ENCODE data around the gene IL22RA2.

IL22RA2 gene

DNA sequence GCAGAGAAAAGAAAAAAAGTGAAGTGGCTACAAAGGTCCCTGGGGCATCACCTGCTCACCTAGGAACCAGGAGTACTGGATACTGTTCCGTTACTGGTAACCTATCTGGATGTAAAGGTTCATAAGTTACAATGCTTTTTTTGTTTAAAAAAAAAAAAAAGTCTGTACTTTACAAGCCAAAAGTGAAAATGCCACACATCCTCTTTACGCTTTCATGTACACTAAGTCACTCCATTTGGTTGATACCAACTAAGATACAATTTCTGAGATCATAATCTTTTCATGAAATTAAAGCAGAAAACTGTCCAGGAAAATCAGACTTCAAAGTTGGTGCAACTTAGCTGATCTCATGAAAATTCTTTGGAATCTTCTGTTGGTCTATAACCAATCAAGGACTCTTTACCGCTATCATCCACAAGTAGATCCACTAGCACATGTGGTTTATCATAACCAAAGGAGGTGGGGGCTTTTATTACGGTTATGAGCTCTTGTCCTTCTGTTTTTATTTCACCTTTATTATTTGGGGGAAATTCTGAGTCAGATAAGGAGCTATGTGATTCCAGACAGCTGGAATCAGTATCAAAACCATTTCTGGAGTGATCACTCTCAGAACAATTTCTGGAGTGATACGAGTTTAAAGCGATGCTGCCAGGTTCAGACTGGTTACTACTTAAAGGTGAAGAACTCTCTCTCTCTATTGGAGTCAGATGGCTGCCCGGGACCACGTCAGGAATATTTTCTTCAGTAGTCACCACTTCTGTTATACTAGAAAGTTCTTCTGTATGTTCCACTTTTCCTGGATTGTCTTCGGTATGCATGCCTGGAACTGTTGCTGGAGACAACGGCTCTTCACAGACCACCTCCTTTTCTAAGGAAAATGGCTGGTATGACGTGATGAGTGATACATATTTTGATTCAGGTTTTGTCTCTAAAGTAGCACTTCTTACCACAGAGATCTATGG is 24.5 kb upstream of the IL22RA2 start:
- DNase-seq (ENCODE audit: low read depth), result no peak

DNA sequence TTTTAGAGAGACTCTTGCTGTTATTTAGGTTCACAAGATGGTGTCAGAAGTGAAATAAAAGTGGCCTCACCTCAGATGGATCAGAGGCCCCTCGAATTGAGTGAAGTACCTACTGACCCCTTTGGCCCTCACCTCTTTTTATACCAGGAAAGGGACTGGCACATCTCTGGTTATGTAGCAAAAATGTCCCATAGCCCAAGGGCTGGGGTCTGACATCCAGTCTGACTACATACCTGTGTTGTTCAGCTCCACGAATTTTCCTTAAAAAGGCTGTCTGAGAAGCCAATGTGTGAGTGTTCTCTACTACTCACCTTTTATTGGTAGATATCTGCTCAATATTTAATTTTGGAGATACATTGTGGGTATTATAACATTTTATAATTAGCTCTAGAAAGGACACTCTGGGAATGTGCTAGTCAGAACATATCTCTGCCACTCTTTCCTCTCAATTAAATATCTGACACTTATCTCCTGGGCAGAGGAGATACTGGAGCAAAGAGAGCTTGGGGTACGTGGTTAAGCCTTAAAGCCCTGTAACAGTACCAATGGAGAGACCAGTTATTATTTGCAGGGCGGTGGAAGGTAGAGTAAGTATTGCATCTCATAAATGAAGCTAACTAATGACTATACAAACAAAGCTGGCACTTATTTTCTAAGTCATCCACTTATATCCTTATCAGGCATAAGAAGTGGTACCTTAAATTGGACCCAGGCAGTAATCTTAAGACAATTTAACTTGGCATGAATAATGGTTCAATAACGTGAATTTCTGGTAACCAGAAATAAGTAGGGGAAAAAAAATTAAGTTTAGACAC is 20.0 kb upstream of the IL22RA2 start:
- DNase-seq (ENCODE audit: low read depth), result no peak

DNA sequence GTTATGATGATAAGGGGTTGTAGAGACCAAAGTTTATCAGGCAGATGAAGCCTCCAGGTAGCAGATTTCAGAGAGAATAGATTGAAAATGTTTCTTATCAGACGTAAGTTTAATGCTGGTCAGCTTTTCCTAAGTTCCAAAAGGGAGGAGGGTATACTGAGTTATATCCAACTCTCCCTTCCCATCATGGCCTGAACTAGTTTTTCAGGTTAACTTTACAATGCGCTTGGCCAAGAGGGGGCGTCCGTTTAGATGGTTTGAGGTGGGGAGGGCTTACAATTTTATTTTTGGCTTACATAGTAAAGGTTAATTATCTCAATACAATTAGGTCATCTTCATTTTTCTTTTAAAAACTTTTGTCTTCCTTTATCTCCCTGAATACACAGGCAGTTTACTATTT is 19.4 kb upstream of the IL22RA2 start:
- no peak for DNase-seq (ENCODE audit: low read depth)

GRCh38 chr6:137191670-137192069 is 18.2 kb upstream of the IL22RA2 start:
- DNase-seq (ENCODE audit: low read depth), result no peak

DNA sequence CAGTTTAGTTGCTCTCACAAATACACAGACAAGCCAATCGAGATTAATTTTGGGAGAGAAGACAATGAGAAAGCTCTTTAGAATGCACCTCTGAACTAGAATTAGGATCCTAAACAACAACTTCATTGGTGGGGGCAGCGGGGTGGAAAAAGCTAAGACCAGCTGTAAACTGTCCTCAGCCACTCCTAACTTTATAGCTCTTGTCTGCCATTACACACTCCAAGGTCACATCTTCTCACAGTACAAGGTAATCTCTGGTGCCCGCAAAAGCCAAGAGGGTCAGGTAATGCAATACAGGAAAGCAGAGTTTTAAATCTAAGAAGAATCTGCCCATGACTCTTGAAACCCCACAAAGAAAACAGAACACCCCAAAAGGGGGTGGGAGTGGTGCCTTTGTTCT is 17.8 kb upstream of the IL22RA2 start:
- no peak for DNase-seq (ENCODE audit: low read depth)

- no peak for DNase-seq (ENCODE audit: low read depth)
Measured at GRCh38 chr6:137190583-137191094, 17.2 kb upstream of the IL22RA2 start.

GRCh38 chr6:137188855-137189254 is 15.4 kb upstream of the IL22RA2 start:
- DNase-seq (ENCODE audit: low read depth), result no peak

DNA sequence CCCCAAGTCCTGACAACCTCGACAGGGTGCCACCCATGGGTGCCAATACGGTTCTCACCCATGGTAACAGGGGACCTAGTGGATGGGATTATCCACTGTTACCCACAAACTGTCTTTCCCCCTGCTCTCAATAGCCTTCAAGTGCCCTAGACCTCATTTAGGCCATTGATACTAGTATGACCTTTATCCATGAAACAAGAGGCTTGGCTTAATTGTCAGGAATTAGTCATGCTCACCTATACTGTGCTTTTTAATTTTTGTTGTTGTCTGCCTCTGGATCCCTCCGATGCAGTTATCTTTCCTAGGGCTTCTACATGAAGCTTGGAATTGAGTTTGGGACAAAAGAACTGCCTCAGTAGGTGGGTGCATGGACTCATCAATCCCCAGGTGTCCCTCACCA is 11.8 kb upstream of the IL22RA2 start:
- no peak for DNase-seq (ENCODE audit: low read depth)

- DNase-seq (ENCODE audit: low read depth), result no peak
Measured at GRCh38 chr6:137182654-137183073, 9.2 kb upstream of the IL22RA2 start.

- DNase-seq (ENCODE audit: low read depth), result no peak
Measured at GRCh38 chr6:137181891-137182653, 8.6 kb upstream of the IL22RA2 start.

- DNase-seq (ENCODE audit: low read depth), result no peak
Measured at GRCh38 chr6:137177611-137178010, 4.2 kb upstream of the IL22RA2 start.

DNA sequence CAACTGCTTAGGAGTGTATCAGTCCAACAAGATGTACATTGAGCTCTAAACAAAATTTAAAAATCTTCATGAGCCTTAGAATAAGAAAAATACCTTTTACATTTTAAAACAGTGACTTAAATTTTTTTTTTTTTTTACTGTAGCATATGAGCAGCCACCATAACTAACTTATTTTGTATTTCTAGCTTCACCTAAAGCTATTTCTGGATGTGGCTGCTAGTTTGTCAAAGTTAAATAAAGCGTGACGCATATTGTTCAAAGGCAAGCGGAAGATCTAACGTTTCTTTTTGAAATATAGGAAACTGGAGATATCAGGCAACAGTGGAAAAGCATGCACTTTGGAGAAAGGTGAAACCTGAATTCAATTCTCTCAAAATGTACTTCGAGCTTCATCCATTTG is 3.3 kb upstream of the IL22RA2 start:
- no peak for DNase-seq (ENCODE audit: low read depth)

GRCh38 chr6:137175868-137176245 is 2.4 kb upstream of the IL22RA2 start:
- DNase-seq (ENCODE audit: low read depth), result no peak

GRCh38 chr6:137175157-137175867 is 1.9 kb upstream of the IL22RA2 start:
- DNase-seq (ENCODE audit: low read depth), result no peak

DNA sequence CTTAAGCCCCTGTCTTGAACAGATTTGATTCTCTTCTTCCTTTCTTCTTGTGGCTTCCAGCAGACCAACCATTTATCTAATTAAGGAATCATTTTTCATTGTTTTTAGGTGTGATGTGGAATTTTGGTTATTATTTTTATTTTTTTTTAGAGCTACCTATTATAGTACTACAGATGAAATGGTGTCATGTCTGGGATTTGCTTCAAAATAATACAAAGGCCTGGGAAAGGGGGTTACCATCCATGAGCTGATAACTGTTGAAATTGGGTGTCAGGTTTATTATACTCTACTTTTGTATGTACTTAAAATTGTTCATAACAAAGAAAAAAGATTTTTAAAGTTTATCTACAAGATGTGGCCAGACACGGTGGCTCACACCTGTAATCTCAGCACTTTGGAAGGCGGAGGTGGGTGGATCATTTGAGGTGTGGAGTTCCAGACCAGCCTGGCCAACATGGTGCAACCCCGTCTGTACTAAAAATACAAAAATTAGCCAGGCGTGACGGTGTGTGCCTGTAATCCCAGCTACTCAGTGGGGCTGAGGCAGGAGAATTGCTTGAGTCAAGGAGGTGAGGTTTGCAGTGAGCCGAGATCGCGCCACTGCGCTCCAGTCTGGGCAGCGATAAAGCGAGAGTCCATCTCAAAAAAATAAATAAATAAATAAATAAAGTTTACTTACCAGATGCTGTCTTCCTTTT is 561 bp downstream of the IL22RA2 start:
- no peak for DNase-seq (ENCODE audit: low read depth)

DNA sequence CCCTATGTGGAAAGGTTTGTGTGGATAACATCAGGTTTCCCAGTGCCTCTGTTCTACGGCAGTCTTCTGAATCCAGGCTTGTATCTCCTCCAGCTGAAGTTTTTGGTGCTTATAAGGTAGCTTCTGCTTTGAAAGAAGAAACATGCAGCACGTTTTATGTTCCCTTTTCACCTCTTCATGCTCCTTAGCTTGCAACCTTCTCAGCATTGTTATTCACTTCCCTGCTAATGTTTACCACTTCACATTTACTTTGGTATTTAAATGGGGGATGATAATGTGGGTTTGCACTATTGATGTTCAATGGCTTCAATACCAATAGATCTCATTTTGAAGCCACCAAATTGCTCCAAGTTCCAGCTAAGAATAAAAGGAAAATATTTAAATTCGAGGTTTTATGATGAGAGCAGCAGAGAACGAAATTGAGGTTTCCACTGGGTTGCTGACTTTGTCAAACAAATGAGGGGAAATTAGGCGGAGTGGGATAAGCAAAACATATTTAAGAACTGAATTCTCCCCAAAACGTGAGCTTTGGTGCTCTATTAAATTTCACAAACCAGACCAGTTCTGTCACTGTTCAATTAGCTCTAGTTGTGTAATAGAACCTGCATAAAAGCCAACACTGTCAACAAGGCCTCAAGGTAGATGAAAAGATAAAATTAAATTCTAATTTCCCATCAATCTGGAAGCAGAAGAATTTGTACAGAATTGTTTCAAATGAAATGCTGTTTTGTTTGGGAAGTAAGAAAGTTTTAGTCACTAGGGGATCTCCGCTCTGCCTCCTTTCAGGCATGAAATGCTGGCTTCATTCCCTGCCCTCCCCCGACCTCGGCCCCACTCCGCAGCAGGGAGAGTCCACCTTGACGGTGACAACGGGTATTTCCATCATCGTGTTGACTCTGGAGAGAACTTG is 1.4 kb downstream of the IL22RA2 start:
- no peak for DNase-seq (ENCODE audit: low read depth)

DNA sequence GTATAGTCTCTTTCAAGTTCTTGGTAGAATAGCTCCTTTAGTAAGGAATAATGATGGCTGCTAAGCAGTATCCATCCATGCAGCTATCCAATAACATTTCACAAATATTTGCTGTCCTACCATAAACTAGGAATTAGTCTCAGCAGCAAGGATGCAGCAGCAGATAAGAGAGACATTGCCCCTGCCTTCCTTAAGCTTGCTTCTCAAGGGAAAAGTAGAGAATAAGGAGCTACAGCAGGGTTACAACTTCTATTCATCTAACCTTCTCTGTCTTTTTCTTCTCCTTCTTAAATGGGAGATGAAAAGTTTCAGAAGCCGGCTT is 2.4 kb downstream of the IL22RA2 start:
- no peak for DNase-seq (ENCODE audit: low read depth)

GRCh38 chr6:137170266-137171052 is 3.0 kb downstream of the IL22RA2 start:
- no peak for DNase-seq (ENCODE audit: low read depth)

Data from T follicular helper cell (primary cell).